GM10266 (cell line): Measurements from ENCODE around the gene PCGF3.
"Not testable (repeated sequence)": the region's sequence is repeated elsewhere in the genome, so short reads cannot be mapped to it uniquely, and the experiment has no call there.

Experiments
- DNase-seq: peaks from one replicate; pipeline ENCODE4 v3.0.0; 2012; ENCODE audit errors: extremely low spot score
- CTCF ChIP-seq: IDR thresholded peaks from 2 replicates; pipeline ENCODE4 v1.5.1; 2012; ENCODE audit warnings: mild to moderate bottlenecking, low read depth; ENCODE audit not compliant: control insufficient read depth, insufficient read depth; ENCODE audit errors: missing control alignments

The PCGF3 gene

GRCh38 chr4:779555-779954 lies 73.9 kb downstream of the PCGF3 start:
- TF ChIP-seq CTCF = no peak
- no peak for DNase-seq

DNA sequence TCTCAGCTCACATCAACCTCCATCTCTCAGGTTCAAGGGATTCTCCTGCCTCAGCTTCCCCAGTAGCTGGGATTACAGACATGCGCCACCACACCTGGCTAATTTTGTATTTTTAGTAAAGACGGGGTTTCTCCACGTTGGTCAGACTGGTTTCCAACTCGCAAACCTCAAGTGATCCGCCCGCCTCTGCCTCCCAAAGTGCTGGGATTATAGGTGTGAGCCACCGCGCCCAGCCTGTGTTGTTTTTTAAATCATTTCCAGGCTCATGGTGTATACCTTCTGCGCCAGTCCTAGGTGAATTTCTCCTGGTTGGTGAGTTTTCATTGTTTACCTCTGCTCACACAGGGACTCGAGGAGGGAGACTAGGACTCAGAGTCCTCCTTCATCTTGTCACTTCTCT lies 74.6 kb downstream of the PCGF3 start:
- not testable (repeated sequence) for DNase-seq

DNA sequence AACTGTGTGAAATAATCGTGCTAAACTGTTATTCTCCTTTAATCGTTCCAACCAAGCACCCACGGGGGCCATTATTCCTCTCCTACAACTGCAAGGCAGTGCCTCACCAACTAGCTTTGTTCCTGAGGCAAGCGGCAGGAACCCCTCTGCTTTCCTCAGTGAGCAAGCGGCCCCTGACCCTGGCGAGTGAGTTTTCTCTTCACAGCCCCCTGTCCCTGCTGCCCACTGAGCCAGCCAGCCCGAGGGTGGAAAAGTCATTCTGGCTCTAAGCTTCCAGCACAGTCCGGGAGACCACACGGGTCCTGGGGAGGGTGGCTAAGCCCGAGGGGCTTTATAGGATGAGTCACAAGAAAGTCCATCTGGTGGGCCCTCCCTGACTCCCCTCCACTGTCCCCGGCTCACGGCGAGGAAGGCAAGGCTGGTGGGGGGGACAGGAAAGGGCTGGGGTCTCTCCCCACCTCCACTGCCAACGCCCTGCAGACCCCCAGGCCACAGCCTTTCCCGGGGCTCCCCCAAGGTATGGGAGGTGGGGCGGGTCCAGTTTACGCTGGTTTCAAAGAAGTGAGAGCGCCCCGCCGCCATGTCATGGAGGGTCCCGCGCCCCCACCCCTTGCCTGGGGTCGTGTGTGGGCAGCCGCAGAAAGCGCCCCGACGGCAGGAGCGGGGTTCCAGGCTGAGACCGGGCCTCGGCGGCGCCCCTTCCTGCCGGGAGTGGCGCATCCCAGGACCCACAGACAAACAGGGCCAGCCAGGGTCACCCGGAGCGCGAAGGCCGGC lies 75.3 kb downstream of the PCGF3 start:
- no peak for TF ChIP-seq CTCF
- no peak for DNase-seq

DNA sequence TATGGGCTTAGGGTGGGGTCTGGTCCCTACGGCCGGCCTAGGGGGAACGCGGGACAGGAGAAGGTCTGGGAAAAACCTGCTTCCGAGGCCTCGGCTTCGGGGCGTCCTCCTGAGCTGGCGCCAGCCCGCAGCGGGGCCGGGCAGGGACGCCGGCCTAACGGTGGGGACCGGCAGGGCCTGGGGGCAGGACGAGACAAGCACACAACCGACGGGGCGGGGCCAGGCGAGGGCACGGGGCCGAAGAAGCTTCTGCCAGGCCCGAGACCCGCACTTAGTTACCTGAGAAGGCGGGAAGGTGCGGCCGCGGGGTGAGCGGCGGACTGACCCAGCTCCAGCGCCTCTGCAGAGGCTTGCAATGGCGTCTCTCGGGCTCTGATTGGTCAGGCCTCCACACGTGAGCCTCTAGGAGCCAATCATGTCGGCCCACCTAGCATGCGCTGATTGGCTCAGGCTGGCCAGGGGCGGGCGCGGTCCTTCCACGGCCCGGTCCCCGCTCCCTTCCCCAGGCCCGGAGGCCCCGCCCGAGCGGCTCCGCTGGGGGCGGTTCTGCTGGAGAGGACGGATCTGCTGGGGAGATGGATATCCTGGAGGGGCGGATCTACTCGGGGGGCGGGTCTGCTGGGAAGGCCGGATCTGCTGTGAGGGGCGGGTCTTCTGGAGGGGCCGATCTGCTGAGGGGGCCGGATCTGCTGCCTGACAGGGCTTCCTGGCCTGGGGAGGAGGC lies 76.0 kb downstream of the PCGF3 start:
- DNase-seq = peak; percentile 99
- no peak for TF ChIP-seq CTCF

DNA sequence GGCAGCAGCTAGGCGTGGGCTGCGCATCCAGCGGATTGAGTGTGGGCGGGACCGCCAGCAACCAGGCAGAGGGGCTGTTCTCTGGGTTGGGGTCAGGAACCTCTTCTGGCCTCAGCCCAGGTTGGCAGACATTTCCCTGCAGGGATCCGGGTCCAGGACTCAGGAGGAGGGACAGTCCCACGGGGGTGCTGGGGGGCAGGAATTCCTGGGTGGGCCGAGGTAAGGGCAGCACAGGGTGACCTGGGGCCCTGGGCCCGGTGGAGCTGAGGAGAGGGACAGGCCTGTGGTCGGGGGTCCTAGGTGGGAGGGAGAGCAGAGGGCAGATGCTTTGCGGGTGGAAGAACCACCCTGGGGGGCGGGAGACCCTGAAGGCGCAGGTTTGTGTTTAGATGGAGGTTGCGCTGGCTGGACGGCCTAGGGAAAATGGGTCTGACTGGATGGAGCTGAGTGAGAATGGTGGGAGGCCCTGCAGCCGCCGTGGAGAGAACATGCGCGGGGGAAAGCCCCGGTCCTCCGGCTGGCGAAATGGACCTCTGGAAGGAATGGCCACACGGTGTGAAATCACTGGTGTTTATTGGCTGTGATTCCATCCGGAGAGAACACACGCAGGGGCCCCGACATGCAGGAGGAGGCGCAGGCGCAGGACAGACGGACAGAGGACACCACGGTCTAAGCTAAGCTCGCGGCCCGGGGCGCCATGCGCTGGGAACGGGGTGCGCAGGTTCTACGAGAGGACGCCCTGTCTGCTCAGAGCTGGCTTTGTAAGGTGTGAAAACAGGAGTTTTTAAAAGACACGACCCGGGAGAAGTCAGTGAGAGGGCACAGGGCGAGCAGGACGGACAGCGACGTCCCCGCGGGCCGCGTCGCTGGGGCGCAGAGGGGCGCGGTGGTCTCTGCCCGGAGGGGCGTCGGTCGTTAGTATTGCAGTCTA lies 79.0 kb downstream of the PCGF3 start:
- DNase-seq = no peak
- TF ChIP-seq CTCF = no peak

DNA sequence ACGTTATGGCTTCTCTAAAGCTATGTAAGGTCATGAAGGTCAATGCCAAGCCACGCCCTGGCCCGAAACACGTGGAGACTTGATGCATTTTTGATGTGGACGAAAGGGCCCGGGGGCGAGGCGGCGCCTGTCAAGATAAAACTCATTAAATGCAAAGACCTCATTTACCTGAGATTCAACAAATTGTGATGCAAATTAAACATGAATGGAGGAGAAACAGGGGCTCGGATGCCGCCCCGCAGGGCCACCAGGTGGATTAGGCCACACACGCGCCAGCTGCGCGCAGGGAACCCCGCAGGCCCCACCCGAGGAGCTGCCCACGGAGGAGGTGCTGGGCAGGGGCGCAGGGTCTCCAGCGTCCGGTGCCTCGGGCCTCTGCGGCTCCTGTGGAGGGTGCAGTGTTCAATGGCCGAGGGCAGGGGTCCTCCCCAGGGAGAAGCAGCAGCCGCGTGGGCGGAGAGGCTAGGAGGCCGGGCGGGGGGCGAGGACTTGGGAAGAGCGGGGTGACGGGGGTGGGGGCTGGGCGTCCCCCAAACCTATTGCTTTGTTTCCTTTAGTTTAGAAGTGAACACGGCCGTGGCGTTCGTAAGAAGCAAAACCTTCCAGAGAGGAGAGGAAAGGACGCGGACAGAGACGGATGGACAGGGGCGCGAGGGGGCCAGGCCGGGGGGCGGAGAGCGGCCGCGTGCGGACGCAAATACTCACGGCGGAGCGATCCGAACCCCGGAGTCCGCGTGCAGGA lies 79.9 kb downstream of the PCGF3 start:
- TF ChIP-seq CTCF = no peak
- DNase-seq = no peak

DNA sequence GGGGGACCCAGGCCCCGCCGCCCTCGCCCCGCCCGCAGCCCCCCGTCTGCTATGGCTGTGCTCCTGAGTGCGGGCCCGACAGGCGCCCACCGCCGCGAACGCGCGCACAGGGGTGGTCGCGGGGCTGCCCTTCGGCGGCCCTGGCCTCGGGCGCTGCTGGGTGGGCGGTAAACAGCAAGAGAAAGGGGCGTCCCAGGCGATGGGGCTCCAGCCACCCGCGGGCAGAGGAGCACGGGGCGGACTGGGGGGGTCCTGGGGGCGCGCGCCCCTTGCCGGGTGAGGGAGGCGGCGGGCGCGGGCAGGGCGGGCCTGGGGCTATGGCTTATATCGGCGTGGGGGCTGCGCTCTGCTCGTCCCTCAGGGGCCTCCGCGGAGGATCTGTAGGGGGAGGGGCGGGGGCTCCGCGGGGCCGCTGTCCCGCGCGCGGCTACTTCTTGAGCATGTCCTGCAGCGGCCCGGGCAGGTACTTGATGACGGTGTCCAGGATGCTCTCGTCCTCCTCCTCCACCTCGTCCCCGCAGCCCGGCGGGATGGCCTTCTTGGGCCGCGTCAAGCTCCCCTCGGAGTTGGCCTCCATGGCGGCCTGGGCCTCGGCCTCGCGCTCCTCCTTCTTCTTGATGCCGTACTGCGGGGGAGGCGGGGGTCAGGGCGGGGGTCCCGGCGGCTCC lies 80.6 kb downstream of the PCGF3 start:
- DNase-seq = no peak
- TF ChIP-seq CTCF = no peak
